HG02852 (cell line): ENCODE measurements around the gene UBE2R2.
"Not testable (repeated sequence)": the region's sequence is repeated elsewhere in the genome, so short reads cannot be mapped to it uniquely, and the experiment has no call there.

Experiments
- ATAC-seq: cut with Tn5 transposase; IDR thresholded peaks from one replicate; pipeline ENCODE4 v1.9.1; 2021; ENCODE audit warnings: mild to moderate bottlenecking, moderate library complexity; ENCODE audit not compliant: unreplicated experiment

The UBE2R2 gene, protein sequence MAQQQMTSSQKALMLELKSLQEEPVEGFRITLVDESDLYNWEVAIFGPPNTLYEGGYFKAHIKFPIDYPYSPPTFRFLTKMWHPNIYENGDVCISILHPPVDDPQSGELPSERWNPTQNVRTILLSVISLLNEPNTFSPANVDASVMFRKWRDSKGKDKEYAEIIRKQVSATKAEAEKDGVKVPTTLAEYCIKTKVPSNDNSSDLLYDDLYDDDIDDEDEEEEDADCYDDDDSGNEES

DNA sequence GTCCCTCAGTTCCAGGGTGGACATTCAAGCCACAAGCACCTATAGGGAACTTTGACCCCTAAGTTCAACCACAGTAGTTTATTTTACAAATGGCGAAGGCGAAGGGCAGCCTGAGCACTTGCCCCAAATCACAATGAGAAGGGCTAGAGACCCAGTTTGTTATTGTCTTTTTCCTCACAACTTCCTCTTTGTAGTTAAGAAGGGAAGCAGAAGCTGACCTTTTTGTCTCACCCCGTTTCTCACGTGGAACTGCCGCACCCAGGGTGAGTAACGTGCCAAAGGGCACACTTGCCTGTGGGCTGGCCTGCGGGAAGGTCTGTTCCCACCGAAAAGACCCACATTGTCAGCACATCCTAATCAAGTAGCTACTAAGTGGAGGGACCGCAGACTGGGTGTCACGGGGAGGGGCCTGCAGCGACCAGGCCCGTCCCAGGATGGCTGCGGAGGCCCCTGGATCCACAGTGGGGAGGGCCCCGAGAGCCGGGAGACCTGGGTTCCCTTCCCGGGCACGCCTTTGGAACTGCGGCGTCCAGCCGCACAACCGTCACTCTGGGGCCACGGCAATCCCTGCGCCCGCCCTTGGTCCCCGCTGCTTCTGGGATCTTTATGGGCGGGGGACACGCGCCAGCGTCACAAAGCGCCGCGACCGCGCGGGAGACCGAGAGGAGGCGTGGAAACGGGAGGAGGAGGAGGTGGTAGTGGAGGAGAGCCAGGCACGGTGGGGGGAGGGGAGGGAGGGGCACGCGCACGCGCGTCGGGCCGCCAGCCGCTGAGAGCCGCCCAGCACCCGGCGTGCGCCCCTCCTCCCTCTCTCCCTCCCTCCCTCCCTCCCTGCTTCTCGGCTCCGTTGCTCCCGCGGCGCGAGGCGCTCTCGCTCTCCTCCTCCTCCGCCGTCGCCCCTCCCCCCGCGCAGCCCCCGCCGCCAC is at the start of gene UBE2R2:
Gene UBE2R2, plus strand, starts transcription at position 834 of the 926 bp plus-strand sequence. CDS start 598 bp downstream, outside the sequence.
- peak; percentile 68 for ATAC-seq

DNA sequence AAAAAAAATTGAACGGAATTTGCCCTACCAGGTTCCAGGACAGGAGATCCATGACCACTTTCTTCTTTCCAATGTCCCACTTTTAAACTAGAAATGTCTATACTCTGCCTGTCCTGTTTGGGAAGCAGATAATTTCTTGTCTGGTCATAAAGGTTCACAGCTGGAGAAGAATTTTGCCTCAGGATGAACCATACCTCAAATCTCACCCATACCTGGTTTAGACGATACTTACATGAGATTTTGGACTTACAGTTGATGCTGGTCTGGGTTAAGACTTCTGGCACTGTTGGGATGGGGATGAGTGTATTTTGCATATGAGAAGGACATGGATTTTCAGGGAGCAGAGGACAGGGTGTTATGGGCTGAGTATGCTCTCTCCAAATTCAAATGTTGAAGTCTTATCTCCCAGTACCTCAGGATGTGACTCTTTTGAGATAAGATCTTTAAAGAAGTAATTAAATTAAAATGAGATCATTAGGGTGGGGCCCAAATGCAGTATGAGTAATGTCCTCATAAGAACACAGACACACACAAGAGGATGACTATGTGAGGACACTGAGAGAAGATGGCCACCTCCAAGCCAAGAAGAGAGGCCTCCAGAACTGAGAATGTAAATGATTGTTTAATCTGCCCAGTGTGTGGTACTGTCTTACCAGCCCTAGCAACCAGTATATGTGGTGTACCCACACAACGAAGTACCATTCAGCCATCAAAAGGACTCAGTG is 46.6 kb upstream of the UBE2R2 start:
- not testable (repeated sequence) for ATAC-seq

DNA sequence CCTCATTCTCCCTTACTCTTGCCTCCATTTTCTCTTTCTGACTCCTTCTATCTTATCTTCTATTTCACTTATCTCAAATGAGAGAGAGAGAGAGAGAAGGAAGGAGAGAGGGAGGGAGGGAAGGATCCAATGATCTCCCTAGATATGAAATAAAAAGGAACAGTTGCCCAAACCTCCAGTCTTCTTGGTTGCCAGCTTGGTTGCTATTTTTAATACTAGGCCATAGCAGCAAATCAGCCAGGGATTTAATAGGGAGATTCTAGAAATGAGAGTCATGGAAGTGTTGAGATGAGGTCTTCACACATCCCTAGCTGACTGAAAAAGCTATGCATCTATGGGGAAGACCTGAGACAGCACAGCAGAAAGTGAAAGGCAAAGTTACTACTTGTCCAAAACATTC is 43.8 kb upstream of the UBE2R2 start:
- ATAC-seq: not testable (repeated sequence)

DNA sequence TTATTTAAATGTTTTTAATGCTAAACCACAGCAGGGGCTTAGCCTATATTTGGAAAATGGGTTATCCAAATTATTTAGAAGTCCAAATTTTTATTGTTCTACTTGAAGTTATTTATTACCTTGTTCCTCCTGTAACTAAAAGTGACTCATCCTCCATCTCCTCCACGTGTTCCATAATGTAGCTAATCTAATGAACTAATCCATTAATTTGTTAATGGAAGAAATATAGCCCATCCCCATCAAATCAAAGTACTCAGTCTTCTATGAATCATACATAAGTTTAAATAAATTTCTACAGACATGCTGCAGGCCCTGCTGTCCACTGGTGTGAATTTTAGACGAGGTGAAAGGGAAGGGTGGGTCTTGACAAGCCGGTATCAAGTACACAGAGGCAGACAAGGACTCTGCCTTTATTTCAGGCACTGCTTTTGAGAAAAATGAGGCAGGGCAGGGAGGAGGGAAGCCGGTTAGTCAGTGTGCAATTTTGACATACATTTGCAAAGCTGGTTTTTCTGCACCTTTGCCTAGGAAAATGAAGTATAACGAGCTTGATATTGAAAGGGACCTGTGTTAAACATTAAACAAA is 42.8 kb upstream of the UBE2R2 start:
- not testable (repeated sequence) for ATAC-seq

DNA sequence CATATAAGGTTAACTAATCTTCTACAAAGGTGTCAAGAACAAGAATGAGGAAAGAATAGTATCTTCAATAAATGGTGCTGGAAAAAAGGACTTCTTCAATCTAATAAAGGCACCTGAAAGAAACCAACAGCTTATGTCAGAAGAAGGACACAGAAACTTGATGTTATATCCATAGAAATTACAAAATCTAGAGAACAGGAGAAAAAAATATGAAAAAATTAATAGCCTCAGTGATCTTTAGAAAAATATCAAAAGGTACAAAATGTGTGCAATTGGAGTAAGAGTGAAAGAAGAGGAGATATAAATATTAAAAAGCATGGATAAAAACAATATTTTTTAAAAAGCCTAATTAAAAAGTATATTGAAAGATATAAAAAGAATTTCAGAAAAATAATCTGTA is 40.4 kb upstream of the UBE2R2 start:
- ATAC-seq: no peak

DNA sequence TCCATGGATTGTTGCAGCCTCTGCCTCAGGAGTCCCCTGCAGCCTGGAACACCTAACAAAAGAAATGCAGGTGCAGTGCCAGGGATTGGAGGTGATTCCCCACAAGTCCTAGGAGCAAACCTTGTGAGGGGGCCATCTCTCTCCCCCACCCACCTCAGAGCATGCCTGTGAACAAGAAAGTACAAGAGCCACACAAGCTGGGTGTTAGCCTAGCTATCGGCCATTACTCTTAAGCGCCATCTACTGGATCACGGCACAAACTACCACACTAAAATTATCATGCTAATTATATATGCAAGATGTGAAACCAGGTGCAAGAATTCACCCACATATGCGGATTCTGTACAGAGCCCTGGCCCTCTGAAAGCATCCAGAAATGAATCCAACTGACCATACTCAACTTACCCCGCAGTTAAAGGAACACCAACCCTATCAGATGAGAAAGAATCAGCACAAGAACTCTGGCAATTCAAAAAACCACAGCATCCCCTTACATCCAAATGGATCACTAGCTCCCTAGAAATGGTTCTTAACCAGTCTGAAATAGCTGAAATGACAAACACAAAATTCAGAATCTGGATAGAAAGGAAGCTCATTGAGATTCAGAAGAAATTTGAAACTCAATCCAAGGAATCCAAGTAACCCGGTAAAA is 38.1 kb upstream of the UBE2R2 start:
- peak; percentile 86 for ATAC-seq

DNA sequence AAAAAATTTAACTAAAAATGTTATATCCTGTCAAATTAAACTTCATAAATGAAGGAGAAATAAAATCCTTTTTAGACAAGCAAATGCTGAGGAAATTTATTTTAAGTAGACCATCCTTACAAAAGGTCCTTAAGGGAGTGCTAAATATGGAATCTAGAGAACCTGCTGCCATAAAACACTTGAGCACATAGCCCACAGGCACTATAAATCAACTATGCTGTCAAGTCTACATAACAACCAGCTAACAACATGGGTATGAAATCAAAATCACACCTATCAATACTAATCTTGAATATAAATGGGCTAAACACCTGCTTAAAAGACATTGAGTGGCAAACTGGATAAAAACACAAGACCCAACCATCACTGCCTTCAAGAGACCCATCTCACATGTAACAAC is 36.7 kb upstream of the UBE2R2 start:
- no peak for ATAC-seq

DNA sequence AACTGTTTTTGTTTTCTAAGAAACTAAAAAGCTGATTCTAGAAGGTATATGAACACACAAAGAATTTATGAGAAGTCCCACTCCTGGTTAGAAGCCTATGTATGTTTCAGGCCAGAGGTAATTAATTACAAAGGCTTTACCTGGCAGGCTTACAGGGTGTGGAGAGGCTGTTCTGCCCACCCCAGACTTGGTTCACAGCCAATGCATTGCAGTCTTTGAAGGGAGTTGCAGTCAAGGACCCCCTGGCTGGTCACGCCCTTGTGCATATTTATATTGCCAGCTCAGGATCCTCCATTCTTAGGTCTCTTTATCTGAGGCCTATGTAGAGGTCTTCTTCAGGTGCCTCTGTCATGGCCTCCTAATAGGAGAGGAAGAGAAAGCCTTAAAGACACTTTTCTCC is 35.2 kb upstream of the UBE2R2 start:
- ATAC-seq: no peak

DNA sequence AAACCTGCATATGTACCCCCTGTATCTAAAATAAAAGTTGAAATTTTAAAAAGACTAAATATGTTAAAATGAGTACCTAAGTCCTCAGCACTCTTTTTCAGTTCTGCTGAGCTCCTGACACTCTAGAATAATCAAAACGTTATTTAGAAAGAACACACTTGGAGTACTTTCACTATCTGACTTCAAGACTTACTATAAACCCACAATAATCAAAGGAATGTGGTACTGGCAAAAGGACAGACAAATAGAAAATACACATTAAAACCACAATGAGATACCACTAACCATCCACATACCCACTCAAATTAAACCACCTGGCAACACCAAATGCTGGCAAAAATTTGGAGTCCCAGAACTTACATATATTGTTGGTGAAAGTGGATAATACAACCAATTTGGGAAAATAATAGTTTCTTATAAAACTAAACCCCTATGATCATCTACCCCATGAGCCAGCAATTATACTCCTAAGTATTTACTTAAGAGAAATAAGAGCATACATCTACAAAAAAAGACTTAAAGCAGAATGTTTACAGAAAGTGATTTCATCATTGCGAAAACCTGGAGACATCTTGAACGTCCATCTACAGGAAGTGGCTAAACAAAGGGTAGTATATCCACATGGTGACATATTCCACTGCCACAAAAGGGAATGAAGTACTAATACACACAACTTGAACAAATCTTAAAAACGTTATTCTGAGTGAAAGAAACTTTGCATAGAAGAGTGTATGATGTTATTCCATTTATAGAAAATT is 34.4 kb upstream of the UBE2R2 start:
- no peak for ATAC-seq

DNA sequence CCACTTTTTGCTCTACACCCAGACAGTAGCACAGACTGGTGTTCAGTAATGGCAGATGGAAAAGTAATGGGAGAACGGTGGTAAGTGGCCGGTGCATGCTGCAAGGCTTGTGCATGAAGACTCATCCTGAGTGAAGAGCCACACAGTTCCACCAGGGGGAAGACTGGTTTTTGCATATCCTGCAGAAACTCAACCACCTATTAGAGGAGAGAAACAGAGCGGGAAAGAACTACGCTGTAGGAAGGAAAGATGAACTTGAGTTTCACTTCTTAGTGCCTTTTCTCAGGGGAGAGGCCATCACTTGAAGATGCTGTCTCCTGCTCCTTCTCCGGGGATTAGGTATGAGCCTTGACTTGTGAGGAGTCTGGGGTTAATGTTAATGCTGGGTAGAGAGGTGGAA is 31.0 kb upstream of the UBE2R2 start:
- ATAC-seq: no peak

DNA sequence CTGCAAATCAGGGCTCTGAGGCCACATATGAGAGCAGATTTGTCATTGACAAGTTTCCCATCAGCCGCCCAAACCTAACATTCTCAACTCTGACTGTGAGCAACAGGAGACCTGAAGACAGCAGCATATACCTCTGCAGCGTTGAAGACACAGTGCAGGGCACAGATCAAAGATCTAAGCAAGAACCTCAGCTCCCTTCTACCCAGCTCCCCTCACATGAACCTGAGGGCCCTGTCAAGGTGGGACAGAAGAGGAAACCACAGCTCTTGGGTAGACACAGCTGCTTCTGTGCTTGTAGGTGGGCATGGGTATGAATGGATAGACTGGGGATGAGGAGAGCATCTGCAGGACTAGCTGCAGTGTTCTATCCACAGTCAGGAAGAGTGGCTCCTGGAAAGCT is 30.3 kb upstream of the UBE2R2 start:
- ATAC-seq: no peak

DNA sequence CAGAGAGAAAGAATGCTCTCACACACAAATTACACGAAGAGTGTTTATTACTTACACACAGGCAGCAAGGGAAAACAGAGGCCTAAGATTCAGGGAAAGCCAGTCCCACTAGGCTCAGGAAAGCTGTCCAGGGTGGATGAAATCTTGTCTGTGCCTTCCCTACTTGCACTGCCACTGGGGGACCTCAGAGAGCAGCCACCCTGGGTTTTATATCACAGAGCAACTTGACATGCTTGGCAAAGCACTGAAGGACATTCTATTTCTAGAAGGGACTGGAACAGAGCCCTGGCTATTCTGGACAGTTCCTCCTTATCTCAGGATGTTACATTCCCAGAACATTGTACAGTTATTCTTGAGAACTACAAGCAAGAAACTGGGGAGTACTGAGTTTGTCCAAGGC is 29.1 kb upstream of the UBE2R2 start:
- ATAC-seq: no peak

DNA sequence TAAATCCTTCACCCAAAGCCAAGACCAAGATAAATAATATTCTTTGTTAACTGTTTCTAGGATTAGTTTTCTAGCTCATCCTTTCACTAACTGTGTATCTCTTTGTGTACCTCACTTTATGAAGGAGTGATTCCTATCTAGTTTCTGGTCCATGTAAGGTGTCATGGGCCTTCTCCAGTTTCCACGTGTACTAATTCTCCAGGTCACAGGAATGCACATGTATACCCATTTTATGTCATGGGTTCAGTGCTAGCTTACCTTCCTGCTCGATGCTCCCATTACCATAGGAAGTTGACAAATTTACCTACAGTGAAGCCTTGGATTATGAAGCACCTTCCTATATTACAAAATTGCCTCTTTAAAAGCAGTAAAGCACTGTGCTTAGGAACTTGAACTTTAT is 27.5 kb upstream of the UBE2R2 start:
- ATAC-seq: not testable (repeated sequence)

DNA sequence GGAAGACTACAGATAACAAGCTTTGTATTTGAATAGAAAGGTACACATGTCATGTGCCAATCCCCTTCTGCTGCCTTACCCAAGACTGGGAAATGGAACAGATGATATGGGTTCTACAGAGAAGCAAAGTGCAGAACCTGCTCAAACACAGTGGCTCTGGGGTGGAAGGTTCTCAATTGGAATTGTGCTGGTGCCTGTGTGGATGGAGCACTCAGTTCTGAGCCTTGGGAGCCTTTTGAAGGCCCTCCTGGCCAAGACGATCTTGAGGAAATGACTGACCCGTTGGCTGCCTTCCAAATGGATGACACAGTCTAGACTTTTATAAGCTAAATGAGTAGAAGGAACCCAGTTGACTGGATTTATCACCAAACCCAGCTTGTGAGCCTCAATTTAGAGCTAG is 25.8 kb upstream of the UBE2R2 start:
- no peak for ATAC-seq

DNA sequence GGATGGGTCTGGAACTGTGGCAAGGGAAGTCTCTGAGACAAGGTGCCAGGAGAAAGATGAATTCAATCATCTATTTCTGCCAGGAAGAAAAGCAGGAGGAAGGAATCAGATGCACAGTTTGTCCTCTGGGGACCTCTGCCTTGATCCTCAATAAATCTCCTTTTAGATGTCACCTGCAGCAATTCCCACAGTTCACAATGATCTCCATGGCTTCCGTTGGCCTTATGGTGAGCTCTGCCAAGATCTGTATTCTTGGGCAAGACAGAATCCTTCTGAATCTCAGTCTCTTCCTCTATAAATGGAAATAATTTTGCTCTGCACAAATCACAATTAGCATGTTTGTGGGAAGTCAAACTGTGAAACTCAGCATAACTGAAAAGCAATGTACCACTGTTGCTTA is 23.5 kb upstream of the UBE2R2 start:
- ATAC-seq: not testable (repeated sequence)

DNA sequence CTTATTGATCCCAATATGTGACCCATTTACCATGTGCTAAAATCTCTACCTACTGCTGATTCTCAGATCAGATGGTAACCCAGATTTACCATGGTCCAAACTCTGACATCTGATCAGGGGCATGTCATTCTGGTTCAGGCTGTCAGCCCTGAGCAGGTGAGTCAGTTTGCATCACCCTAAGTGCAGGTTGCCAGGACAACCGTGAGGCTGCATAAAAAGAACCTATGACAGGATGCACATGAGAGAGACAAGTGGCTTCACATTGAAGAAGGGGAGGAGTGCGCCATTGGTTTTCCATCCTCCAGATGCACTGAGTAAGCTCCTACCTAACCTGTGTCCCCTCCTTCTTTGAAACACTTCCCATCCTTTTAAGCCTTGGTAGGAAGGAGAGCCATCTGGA is 22.4 kb upstream of the UBE2R2 start:
- no peak for ATAC-seq

DNA sequence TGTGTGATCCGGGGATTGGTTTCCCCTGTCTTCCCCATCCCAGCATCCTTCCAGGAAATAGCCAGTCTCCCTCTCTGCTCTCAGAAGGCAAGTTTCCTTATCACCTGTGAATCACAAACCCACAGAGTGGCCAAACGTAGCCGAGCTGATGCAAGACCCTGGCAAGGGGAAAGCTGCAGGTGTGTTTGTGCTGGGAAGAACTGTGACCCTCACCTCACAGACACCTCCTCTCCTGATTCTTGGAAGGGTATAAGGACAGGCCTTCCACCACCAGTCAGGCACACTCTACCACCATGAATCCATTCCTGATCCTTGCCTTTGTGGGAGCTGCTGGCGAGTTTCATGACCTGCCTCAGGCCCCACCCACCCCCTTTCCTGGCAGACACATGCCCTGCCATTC is 21.7 kb upstream of the UBE2R2 start, which contains the start of gene PRSS3:
Gene PRSS3, plus strand, starts transcription at position 281 of the 400 bp plus-strand sequence. Its CDS starts 13 bp downstream, at position 294.
- no peak for ATAC-seq

DNA sequence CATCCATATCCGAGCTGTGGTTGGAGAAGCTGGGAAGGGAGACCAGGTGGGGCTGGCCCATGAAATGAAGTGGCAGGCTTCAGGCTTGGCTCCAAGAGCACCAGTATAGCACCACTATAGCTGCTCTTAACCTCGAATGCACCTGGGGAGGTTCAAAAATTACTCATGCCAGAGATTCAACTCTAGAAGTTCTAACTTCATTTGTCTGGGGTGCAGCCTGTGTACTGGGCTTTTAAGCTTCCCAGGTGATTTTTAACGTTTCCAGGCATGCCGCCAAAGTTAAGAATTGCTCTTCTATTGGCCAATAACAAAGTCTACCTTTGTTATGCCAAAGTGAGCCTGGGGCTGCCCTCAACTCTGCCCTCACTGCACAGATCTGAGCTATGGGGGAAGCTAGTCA is 21.1 kb upstream of the UBE2R2 start:
- no peak for ATAC-seq

DNA sequence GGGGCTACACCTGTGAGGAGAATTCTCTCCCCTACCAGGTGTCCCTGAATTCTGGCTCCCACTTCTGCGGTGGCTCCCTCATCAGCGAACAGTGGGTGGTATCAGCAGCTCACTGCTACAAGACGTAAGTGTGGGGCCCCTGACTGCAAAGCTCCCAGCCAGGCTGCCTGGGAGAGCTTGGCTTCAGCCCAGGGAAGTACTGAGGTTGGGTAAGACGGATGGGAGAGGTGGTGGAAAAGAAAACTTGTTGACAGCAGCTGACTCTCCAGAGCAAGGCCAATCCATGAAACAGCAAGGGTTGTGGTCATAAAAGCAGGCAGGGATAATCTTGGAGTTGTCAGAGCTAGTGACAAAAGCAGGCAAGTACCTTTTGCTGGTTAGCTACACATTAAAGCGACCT is 20.3 kb upstream of the UBE2R2 start:
- ATAC-seq: not testable (repeated sequence)

DNA sequence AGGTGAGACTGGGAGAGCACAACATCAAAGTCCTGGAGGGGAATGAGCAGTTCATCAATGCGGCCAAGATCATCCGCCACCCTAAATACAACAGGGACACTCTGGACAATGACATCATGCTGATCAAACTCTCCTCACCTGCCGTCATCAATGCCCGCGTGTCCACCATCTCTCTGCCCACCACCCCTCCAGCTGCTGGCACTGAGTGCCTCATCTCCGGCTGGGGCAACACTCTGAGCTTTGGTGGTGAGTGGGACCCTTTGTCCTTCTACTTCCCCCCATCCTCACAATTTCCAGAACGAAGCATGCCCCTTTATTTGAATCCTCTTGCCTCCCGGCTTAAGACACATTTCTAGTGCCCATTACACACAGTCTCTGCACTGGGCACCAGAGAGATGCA is 19.1 kb upstream of the UBE2R2 start:
- no peak for ATAC-seq
